Middle frontal gyrus (tissue), 1 donor: ENCODE measurements around the gene TNFAIP8L2.
"Not testable (repeated sequence)": the region's sequence is repeated elsewhere in the genome, so short reads cannot be mapped to it uniquely, and the experiment has no call there.

ENCODE experiments used
- DNase-seq: peaks from one replicate; pipeline ENCODE4 v3.0.0-alpha.2; 2015; ENCODE audit warnings: low spot score; ENCODE audit errors: extremely low spot score

TNFAIP8L2 gene

DNA sequence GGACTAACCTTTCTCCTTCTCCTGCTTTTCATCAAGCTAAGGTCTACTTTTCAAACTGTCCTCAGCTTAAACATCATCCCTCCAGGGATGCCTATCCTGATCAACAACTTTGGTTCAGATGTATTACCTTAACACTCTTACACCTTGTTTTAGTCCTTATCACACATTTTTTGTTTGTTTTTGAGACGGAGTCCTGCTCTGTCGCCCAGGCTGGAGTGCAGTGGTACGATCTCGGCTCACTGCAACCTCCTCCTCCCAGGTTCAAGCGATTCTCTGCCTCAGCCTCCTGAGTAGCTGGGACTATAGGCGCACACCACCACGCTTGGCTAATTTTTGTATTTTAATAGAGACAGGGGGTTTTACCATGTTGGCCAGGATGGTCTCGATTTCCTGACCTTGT lies 32.2 kb downstream of the TNFAIP8L2 start:
- not testable (repeated sequence) for DNase-seq

DNA sequence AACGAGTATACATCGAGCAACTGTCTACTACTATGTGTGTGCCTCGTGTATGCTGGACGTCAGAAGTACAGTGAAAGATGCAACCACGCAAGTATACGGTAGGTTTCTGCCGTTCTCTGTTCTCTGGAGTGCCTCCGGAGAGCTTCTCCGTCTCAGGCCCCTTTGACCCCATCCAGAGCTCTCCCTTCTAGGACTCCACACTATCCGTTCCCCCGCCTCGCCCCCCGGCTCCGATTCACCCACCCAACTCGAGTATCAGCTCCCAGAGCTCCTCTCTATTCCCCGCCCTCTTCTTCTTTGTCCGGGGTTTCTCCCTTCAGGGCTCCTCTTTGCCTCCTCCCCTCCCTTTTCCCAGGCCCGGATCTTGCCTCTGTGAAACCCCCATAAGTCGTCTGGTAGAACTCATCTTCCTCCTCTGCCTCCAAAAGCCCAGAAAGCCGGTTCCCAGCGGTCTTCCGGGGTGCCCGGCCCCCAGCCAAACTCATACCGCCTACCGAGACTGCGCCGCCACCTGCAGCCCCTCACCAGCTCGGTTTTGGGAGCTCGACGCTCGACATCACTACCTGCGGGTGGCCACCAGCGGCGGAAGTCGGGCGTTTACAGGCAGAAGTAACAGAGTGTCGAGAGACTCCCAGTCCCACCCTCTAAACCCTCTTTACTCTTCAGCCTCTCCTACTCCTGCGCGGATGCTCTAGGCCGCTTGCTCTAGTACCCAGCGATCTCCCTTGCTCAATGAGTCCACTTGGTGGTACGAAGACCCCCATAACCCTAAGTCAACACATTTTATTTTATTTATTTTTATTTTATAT lies 33.4 kb downstream of the TNFAIP8L2 start, which contains the start of gene VPS72:
Gene VPS72, minus strand, starts transcription at position 561 of the 809 bp plus-strand sequence. Its CDS starts 76 bp downstream, at position 485.
- peak; percentile 86 for DNase-seq

DNA sequence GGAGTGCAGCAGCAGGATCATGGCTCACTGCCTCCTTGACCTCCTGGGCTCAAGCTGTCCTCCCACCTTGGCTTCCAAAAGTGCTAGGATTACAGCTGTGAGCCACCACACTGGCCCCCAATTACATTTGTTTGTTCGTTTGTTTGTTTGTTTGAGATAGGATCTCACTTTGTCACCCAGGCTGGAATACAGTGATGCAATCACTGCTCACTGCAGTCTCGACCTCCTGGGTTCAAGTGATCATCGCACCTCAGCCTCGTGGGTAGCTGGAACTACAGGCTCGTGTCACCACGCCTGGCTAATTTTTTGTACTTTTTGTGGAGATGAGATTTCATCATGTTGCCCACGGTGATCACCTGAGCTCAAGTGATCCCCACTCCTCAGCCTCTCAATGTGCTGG lies 35.6 kb downstream of the TNFAIP8L2 start:
- DNase-seq, result no peak

DNA sequence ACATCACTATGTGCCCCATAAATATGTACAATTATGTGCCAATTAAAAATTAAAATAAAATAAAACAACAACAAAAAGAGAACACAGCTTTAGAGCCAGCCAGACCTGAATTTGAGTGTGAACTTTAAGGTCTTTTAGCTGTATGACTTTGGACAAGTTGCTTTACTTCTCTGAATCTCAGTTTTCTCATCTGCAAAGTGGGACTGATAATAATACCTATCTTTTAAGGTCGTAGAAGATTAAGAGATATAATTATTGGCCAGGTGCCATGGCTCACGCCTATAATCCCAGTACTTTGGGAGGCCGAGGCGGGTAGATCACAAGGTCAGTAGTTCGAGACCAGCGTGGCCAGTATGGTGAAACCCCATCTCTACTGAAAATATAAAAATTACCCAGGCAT lies 36.9 kb downstream of the TNFAIP8L2 start:
- no peak for DNase-seq

DNA sequence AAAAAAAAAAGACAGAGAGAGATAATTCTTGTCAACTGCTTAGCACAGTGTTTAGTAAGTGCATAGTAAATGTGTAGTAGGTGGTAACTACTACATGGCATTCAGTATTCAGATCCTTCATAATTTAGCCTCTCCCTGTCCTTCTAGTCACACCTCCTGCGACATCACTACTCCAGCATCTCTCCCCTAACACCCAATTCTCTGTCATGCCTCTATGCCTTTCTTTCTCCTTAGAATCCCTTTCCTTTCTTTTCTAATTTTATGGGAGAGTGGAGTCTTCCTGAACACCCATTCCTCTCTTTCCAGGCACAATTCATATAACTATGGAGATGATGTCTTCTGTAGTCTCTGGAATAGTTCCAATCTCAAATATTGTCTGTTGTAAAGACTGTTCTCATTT lies 37.4 kb downstream of the TNFAIP8L2 start:
- no peak for DNase-seq

DNA sequence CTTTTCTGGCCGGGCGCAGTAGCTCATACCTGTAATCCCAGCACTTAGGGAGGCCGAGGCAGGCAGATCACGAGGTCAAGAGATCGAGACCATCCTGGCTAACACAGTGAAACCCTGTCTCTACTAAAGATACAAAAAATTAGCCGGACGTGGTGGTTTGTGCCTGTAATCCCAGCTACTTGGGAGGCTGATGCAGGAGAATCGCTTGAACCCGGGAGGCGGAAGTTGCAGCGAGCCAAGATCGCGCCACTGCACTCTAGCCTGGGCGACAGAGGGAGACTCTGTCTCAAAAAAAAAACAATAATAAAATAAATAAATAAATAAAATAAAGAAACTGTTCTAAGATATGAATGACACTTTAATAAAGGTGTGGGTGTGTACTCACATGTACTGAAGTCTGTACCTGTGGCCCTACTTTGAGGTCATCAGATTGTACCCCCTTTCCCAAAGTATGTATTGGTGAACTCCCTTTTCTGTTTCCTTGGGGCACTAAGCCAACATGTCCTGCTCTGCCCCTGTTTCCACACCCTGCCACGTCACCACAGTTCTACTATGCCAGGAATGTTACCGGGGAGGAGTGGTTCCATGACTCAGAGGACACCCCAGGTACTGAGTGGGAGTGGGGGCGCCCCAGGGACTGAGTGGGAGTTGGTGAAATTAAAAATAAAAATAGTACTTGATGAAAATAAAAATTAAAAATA lies 38.6 kb downstream of the TNFAIP8L2 start:
- not testable (repeated sequence) for DNase-seq

DNA sequence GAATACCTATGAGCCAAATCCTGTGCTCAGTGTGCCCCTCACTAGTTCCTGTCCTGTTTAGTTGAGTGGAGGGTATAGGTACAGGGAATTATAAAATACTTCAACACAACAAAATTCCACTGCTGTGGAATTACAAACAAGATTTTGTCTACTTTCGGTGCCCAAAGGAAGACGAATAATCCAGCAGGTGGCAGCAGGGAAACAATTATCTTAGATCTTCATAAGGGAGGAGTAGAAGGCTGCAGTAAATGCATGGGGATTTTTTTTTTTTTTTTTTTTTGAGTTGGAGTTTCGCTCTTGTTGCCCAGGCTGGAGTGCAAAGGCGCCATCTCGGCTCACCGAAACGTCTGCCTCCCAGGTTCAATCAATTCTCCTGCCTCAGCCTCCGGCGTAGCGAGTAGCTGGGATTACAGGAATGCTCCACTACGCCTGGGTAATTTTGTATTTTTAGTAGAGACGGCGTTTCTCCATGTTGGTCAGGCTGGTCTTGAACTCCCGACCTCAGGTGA lies 39.9 kb downstream of the TNFAIP8L2 start:
- DNase-seq, result peak; percentile 92

DNA sequence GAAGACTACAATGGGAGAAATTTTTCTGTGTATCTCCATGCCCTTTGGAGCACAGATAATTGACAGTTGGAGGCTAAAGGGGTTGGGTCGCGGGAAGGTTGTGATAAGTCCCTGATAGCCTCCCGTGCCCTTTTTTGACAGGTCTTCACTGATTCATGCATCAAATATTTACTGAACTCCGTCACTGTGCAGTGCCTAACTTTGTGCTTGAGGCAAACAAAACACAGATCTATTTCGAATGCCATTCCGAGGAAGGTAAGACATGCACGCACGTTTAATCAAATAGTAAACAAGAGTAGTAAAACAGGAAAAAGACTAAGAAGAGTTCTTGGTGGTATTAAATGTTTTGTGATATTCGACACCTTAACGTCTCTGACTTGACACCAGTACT lies 41.4 kb downstream of the TNFAIP8L2 start:
- DNase-seq, result no peak

DNA sequence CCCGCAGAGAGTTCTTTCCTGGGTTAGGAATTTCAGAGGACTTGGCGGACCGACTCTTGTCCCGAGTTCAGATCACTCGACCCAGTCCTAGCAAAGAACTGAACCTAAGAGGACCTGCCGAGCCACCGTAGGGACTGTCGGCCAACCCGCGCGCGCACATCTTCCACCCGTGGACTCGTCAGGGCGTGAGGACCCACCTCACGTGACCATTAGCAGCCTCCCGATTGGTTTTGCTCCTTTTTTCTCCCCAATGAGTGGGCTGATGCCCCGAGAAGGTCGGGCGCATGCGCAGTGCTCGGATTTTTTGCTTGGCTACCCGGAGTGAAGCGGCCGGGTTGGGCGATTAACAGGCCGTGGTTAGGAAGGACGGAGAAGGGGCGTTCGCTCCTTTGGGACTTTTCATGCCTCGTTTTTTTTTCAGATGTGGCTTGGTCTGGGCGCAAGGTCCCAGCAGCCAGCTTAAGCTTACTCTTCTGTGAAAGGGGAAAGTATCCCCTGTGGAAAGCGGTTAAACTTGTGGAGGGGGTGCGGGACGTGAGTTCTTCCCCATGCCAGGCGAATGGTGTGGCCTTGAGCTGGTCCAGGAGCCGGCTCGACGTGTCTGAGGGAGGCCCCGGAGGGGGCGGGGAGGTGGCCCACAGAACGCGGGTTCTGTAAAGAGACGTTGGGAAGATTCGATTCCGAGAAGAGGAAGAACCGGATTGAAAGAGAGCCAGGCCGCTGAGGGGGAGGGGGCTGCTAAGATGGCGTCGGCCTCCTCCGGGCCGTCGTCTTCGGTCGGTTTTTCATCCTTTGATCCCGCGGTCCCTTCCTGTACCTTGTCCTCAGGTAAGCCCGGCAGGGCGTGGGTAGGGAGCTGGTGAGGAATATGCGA lies 42.0 kb downstream of the TNFAIP8L2 start, which contains the start of gene PIP5K1A:
Gene PIP5K1A, plus strand, starts transcription at position 299 of the 874 bp plus-strand sequence. Its CDS starts 445 bp downstream, at position 744.
- peak; percentile 99 for DNase-seq

DNA sequence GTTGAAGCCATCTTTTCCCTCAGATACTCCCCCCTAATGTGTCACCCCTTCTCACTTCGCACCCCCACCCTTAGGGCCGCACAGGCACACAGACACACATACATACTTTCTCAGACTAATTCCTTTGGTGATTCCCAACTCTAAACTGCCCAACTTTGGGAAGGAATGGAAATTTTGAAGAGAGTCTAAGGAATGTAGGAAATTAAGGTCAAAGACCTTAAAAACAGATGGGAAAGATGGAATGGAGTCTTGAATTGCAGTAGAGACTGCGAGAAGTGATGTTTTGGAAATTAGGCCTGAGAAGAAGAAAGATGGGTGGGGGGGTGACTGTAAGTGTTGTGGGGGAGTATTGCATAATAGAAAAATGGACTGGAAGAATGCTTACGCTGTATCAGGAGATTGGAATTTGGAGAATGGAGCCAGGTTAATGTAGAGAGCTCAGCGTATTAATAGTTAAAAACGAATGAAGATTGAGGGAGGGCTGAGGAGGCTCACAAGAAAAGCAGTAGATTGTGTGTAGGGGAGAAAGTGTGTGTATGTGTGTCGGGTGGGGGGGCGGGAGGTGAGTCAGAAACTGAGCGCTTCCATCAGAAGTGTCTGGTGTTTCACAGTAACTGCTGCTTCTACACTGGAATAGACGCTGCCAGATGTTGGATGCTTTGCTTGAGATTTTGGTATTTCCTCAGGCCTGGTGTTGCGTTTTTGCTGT lies 43.6 kb downstream of the TNFAIP8L2 start:
- no peak for DNase-seq

DNA sequence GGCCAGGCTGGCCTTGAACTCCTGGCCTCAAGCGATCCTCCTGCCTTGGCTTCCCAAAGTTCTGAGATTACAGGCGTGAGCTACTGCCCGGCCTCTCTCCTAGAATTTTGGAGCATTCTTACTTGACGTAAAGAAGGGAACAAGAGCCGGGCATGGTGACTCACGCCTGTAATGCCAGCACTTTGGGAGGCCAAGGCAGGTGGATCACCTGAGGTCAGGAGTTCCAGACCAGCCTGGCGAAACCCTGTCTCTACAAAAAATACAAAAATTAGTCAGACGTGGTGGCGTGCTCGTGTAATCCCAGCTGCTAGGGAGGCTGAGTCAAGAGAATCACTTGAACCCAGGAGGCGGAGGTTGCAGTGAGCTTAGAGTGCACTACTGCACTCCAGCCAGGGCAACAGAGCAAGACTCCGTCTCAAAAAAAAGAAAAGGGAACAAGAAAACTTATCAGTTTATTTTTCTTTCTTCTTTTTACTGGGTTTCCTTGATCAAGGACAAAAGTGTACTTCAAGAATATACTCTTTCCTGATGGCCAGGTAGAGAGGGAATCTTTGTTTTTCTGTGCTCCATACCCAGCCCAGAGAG lies 49.0 kb downstream of the TNFAIP8L2 start:
- DNase-seq, result not testable (repeated sequence)
